BLaER1 (cell line): Measurements from ENCODE around the gene ANKRD45.
"Not testable (repeated sequence)": the region's sequence is repeated elsewhere in the genome, so short reads cannot be mapped to it uniquely, and the experiment has no call there.

Experiments used
- H3K27ac ChIP-seq: shearing (Covaris generic); formaldehyde crosslinking; 2 replicates; pipeline ENCODE4 v1.8.1; 2022
- H3K27me3 ChIP-seq: shearing (Covaris generic); formaldehyde crosslinking; 2 replicates; pipeline ENCODE4 v1.8.1; 2022
- H3K36me3 ChIP-seq: shearing (Covaris generic); formaldehyde crosslinking; 2 replicates; pipeline ENCODE4 v1.8.1; 2022
- H3K4me1 ChIP-seq: shearing (Covaris generic); formaldehyde crosslinking; 2 replicates; pipeline ENCODE4 v1.8.1; 2022
- H3K4me2 ChIP-seq: shearing (Covaris generic); formaldehyde crosslinking; 2 replicates; pipeline ENCODE4 v1.8.1; 2022
- H3K4me3 ChIP-seq: shearing (Covaris generic); formaldehyde crosslinking; 2 replicates; pipeline ENCODE4 v1.8.1; 2022
- H3K9ac ChIP-seq: shearing (Covaris generic); formaldehyde crosslinking; 2 replicates; pipeline ENCODE4 v1.8.1; 2022
- H3K9me3 ChIP-seq: shearing (Covaris generic); formaldehyde crosslinking; 2 replicates; pipeline ENCODE4 v1.8.1; 2022
- H4K20me1 ChIP-seq: shearing (Covaris generic); formaldehyde crosslinking; 2 replicates; pipeline ENCODE4 v1.8.1; 2022
- Cebpa-rat ChIP-seq: shearing (Covaris generic); IDR thresholded peaks from 2 replicates; pipeline ENCODE4 v1.8.1; 2022

Gene ANKRD45

DNA sequence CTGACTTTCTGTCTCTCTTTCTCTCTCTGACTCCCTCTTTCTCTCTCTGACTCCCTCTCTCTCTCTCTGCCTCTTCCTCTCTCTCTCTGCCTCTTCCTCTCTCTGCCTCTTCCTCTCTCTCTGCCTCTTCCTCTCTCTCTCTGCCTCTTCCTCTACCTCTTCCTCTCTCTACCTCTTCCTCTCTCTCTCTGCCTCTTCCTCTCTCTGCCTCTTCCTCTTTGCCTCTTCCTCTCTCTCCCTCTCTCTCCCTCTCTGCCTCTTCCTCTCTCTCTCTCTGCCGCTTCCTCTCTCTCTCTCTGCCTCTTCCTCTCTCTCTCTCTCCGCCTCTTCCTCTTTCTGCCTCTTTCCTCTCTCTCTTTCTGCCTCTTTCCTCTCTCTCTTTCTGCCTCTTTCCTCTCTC is 18.6 kb upstream of the ANKRD45 start:
- Histone ChIP-seq H3K36me3 (no peaks in the 10 kb centered on the region), H3K4me3 (no peak overlapping the region), H3K9me3 (peaks cover 4% of the 10 kb centered on the region; the same call in 1 of the 2 replicates), H3K27me3 (no peaks in the 10 kb centered on the region), H3K9ac (no peak overlapping the region), H3K4me1 (no peaks in the 10 kb centered on the region), H3K27ac (no peak overlapping the region), H3K4me2 (no peak overlapping the region), H4K20me1 (no peaks in the 10 kb centered on the region)
- no peak for TF ChIP-seq Cebpa-rat

DNA sequence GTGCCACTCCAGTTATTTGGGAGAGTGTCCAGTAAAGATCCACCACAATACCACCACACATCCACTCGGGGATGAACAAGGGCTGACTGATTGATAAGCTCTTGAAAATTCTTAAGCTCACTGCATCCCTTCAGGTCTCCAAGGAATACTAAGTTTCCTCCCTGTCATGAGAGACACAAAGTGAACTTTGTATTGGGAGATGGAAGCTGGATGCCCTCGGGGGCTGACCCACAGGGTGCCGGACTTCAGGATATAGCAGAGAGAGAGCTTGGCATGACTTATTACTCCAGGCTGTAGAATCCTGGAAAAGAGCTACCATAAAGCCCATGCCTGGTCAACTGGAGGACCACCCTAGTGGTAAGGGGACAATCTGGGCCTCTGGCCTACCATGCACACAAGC is 15.5 kb upstream of the ANKRD45 start:
- H3K4me1 ChIP-seq, H3K27me3 ChIP-seq, H3K9me3 ChIP-seq, H3K36me3 ChIP-seq, H3K4me2 ChIP-seq, H3K4me3 ChIP-seq, H4K20me1 ChIP-seq, H3K27ac ChIP-seq, H3K9ac ChIP-seq: not testable (repeated sequence)

DNA sequence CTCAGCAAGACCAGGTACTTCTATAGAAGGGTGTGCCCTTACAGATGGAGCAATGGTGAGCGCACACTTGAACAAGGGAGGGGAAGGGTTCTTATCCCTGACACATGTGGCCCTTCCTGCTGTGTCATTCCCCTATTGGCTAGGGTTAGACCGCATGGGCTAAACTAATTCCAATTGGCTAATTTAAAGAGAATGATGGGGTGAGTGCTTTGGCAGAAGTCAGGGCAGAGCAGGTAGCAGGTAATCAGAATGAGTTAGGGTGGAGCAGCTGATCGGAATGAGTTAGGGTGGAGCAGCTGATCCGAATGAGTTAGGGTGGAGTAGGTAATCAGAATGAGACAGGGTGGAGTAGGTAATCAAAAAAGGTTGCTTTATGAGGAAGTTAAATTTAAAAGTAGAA is 14.2 kb upstream of the ANKRD45 start:
- not testable (repeated sequence) for H3K9ac ChIP-seq, H3K27ac ChIP-seq, H3K9me3 ChIP-seq, H4K20me1 ChIP-seq, H3K4me1 ChIP-seq, H3K27me3 ChIP-seq, H3K4me3 ChIP-seq, H3K36me3 ChIP-seq, H3K4me2 ChIP-seq

DNA sequence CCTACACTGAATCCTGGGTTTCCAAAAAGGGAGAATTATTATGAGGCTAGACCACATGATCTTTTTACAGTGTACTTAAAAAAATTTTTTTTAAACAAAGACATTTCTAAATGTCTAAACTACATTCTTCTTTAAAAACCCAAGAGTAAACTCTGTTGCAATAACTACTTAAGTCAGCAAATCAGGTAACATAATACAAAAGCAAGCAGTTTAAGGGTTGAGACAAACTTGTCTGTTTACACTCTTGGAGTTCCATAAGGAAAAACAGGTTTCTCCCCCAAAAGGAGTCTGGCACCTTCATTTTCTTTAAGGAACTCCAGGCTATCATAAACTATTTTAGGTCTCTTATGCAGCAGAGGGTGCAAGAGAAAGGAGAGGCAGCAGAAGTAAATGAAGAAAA is 12.5 kb upstream of the ANKRD45 start:
- no peak overlapping the region for H3K4me2 ChIP-seq
- no peaks in the 10 kb centered on the region for H3K4me1 ChIP-seq
- no peak overlapping the region for H3K9ac ChIP-seq
- peaks cover 4% of the 10 kb centered on the region; the same call in 1 of the 2 replicates for H3K9me3 ChIP-seq
- H3K27me3 ChIP-seq, result no peaks in the 10 kb centered on the region
- H3K27ac ChIP-seq, result no peak overlapping the region
- no peaks in the 10 kb centered on the region for H3K36me3 ChIP-seq
- no peaks in the 10 kb centered on the region for H4K20me1 ChIP-seq
- no peak overlapping the region for H3K4me3 ChIP-seq
- TF ChIP-seq Cebpa-rat, result no peak

GRCh38 chr1:173680152-173680551 is 10.5 kb upstream of the ANKRD45 start:
- H4K20me1 ChIP-seq, H3K36me3 ChIP-seq, H3K4me3 ChIP-seq, H3K4me1 ChIP-seq, H3K9ac ChIP-seq, H3K4me2 ChIP-seq, H3K27me3 ChIP-seq, H3K27ac ChIP-seq: not testable (repeated sequence)
- peaks cover 12% of the 10 kb centered on the region; the same call in 1 of the 2 replicates for H3K9me3 ChIP-seq

DNA sequence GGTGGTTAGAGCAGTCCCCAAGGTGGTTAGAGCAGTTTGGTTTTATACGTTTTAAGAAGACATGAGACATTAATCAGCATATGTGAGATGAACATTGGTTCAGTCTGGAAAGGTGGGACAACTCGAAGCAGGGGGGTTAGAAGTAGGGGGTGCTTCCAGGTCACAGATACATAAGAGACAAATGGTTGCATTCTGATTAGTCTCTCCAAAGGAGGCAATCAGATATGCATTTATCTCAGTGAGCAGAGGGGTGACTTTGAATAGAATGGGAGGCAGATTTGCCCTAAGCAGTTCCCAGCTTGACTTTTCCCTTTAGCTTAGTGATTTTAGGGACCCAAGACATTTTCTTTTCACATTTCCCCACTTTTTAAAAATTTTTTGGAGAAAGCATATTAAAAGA is 4.8 kb upstream of the ANKRD45 start:
- H3K4me2 ChIP-seq, H4K20me1 ChIP-seq: not testable (repeated sequence)

DNA sequence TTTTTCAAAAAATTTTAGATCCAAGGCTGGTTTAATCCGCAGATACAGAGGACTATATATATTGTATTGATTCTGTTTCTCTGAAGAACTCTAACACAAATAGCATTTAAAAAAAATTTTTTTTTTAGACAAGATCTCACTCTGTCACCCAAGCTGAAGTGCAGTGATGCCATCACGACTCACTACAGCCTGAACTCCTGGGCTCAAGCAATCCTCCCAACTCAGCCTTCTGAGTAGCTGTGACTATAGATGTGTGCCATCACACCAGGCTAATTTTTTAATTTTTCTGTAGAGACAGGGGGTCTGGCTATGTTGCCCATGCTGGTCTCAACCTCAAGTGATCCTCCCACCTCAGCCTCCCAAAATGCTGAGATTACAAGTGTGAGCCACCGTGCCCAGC is 3.0 kb downstream of the ANKRD45 start:
- Histone ChIP-seq H3K9me3 (peaks cover 4% of the 10 kb centered on the region; the same call in 1 of the 2 replicates), H3K9ac (no peak overlapping the region), H3K4me1 (no peaks in the 10 kb centered on the region), H3K4me2 (no peak overlapping the region), H3K36me3 (no peaks in the 10 kb centered on the region), H3K27ac (no peak overlapping the region), H3K27me3 (no peaks in the 10 kb centered on the region), H3K4me3 (no peak overlapping the region), H4K20me1 (no peaks in the 10 kb centered on the region)
- no peak for TF ChIP-seq Cebpa-rat

More for the DNA sequence above, 4.8 kb upstream of the ANKRD45 start:
- H3K9ac ChIP-seq, H3K4me1 ChIP-seq, H3K36me3 ChIP-seq, H3K4me3 ChIP-seq, H3K27ac ChIP-seq, H3K27me3 ChIP-seq: not testable (repeated sequence)
- peaks cover 11% of the 10 kb centered on the region for H3K9me3 ChIP-seq

DNA sequence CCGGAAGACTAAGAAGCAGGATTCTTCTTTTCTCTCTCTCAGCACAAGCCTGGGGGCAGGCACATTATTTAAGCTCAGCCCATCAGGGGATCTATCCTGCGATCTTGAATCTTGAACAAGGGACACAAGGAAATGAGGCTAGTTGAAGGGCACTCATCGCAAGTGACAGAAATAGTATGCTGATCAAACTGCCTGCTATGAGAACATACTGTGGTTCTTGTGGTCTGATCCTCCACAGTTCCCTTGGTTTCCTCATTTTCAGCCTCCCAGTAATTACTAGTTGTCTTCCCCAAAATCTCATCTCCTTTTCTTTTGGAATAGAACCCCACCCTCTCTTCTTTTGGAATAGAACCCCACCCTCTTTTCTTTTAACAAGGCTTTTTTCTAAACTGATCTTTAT is 6.5 kb downstream of the ANKRD45 start:
- H3K27me3 ChIP-seq, result no peaks in the 10 kb centered on the region
- no peak overlapping the region for H3K4me2 ChIP-seq
- no peak overlapping the region for H3K9ac ChIP-seq
- no peak overlapping the region for H3K27ac ChIP-seq
- no peaks in the 10 kb centered on the region for H3K9me3 ChIP-seq
- no peaks in the 10 kb centered on the region for H3K36me3 ChIP-seq
- no peaks in the 10 kb centered on the region for H4K20me1 ChIP-seq
- H3K4me3 ChIP-seq, result no peak overlapping the region
- H3K4me1 ChIP-seq, result no peaks in the 10 kb centered on the region
- TF ChIP-seq Cebpa-rat, result no peak

- TF ChIP-seq Cebpa-rat, result no peak
- Histone ChIP-seq H3K9me3 (no peaks in the 10 kb centered on the region), H3K4me3 (no peak overlapping the region)
Observed at GRCh38 chr1:173661763-173662162, 7.9 kb downstream of the ANKRD45 start.

DNA sequence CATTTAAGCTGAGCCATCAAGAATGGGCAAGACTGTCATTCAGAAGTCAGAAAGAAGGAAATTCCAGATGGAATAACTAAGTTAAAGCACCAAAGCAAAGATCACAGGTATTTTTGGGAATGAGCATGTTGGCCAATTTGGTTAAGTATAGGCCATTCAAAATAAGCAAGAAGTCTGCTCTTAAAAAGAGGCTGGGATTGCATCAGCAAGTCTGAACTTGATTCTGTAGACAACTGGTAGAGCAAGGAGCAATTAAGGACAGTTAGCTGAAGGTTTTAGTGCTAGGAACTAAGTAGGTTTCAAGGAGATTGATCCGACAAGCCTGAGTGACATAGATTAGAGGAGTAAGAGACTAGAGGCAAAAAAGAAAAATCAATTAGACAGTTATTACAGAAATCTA is 8.4 kb downstream of the ANKRD45 start:
- Histone ChIP-seq H3K27ac (no peak overlapping the region), H3K9ac (no peak overlapping the region), H3K4me3 (no peak overlapping the region), H3K9me3 (no peaks in the 10 kb centered on the region), H3K4me1 (no peaks in the 10 kb centered on the region), H3K27me3 (no peaks in the 10 kb centered on the region), H3K4me2 (no peak overlapping the region), H4K20me1 (no peaks in the 10 kb centered on the region), H3K36me3 (no peaks in the 10 kb centered on the region)
- TF ChIP-seq Cebpa-rat, result no peak

More at GRCh38 chr1:173661763-173662162, 7.9 kb downstream of the ANKRD45 start:
- Histone ChIP-seq H3K36me3 (no peaks in the 10 kb centered on the region), H3K9ac (no peak overlapping the region), H3K27me3 (no peaks in the 10 kb centered on the region), H3K4me1 (no peaks in the 10 kb centered on the region), H3K4me2 (no peak overlapping the region), H4K20me1 (no peaks in the 10 kb centered on the region), H3K27ac (no peak overlapping the region)

- Histone ChIP-seq H3K9ac (no peak overlapping the region), H3K4me3 (no peak overlapping the region), H3K27me3 (no peaks in the 10 kb centered on the region), H4K20me1 (no peaks in the 10 kb centered on the region), H3K36me3 (no peaks in the 10 kb centered on the region), H3K9me3 (0 out of 2 replicates have a peak, but pooled peaks cover 6% of the 10 kb centered on the region), H3K4me2 (no peak overlapping the region), H3K4me1 (no peaks in the 10 kb centered on the region), H3K27ac (no peak overlapping the region)
- TF ChIP-seq Cebpa-rat, result no peak
Observed at GRCh38 chr1:173660306-173660705, 9.3 kb downstream of the ANKRD45 start.
